ENCODE results near the gene TAAR5. TPM values are rescaled to one million over a fixed set of nuclear protein-coding genes. Genes with fewer than 3 reads are reported as not detected.

The TAAR5 gene
- total RNA-seq, 1 experiment from 2014 or later, result not detected

DNA sequence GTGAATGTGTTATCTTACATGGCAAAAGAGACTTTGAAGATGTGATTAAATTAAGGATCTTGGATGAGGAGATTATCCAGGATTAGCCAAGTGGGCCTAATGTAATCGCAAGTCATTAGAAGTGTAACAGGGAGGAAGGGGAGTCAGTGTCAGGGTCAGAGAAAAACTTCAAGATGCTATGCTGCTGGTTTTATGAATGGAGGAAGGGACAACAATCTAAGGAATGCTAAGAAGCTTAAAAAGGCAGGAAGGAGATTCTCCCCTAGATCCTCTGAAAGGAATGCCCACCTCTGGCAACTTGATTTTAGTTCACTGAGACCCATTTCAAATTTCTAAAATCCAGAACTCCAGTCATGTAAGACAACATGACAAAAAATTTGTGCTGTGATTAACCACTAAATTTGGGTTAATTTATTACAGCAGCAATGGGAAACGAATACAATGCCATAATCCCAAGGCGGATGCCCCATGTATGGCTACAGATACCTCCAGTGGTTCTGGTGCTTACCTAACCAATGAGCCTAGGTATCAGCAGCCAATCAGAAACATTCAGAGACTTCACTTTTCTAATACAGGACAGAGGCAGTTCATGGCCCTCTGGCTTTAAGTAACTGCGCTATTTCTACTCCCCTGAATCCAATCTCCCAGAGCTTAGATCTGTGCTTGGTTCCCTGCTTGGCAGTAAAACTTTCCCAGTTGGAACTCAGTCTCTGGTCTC, 40.6 kb downstream of the TAAR5 start:
- CTCF ChIA-PET, result no interaction called here
- no peak for TF ChIP-seq CTCF (IDR thresholded peaks at IDR 0.05; ENCODE audit: unreplicated experiment)
- H3K27me3 Mint-ChIP-seq (ENCODE audit: insufficient read depth, unreplicated experiment), result peaks cover 99% of the 10 kb centered on the region
- no TSS peak for BruUV-seq (replicated peaks)
- H3K9me3 Mint-ChIP-seq (ENCODE audit: unreplicated experiment), result no peaks in the 10 kb centered on the region
- no peaks in the 10 kb centered on the region for H3K36me3 Mint-ChIP-seq (ENCODE audit: insufficient read depth, unreplicated experiment)
- no peaks in the 10 kb centered on the region for H3K4me1 Mint-ChIP-seq (ENCODE audit: insufficient read depth, unreplicated experiment)
- POLR2A ChIA-PET, result no interaction called here
- intact Hi-C loops (cut with micrococcal nuclease), result no loop called here
- no peak overlapping the region for H3K4me3 Mint-ChIP-seq (ENCODE audit: unreplicated experiment)
- no peak overlapping the region for H3K27ac Mint-ChIP-seq (ENCODE audit: low read depth, unreplicated experiment)
- DNase-seq (ENCODE audit: unreplicated experiment), result no peak

GRCh38 chr6:132544826-132545225, 44.7 kb downstream of the TAAR5 start:
- Mint-ChIP-seq H3K27me3 (ENCODE audit: insufficient read depth, unreplicated experiment) (peaks cover 96% of the 10 kb centered on the region), H3K36me3 (ENCODE audit: insufficient read depth, unreplicated experiment) (no peaks in the 10 kb centered on the region), H3K4me1 (ENCODE audit: insufficient read depth, unreplicated experiment) (no peaks in the 10 kb centered on the region), H3K9me3 (ENCODE audit: unreplicated experiment) (no peaks in the 10 kb centered on the region), H3K4me3 (ENCODE audit: unreplicated experiment) (no peak overlapping the region), H3K27ac (ENCODE audit: low read depth, unreplicated experiment) (no peak overlapping the region)
- TF ChIP-seq CTCF (IDR thresholded peaks at IDR 0.05; ENCODE audit: unreplicated experiment), result no peak
- DNase-seq (ENCODE audit: unreplicated experiment), result no peak
- intact Hi-C loops (cut with micrococcal nuclease), result no loop called here
- ChIA-PET CTCF (no interaction called here), POLR2A (no interaction called here)
- no TSS peak for BruUV-seq (replicated peaks)

Other genes starting within 250 kb of the TAAR5 start
- gene MOXD1, start 188.3 kb downstream of the TAAR5 start, total RNA-seq (2022), result 0.09 TPM in 1 of 2 replicates, not detected in the other
- 31.3 and 33.0 TPM in 2 replicates for gene STX7, start 76.6 kb downstream of the TAAR5 start, total RNA-seq (2022)
- gene TAAR9, start 51.5 kb downstream of the TAAR5 start, total RNA-seq (2022), result not detected in 2 replicates
- not detected in 2 replicates for gene TAAR8, start 37.1 kb downstream of the TAAR5 start, total RNA-seq (2022)
- not detected in 2 replicates for gene TAAR6, start 19.4 kb downstream of the TAAR5 start, total RNA-seq (2022)
- not detected in 2 replicates for gene TAAR2, start 34.5 kb upstream of the TAAR5 start, total RNA-seq (2022)
- not detected in 2 replicates for gene TAAR1, start 69.4 kb upstream of the TAAR5 start, total RNA-seq (2022)
- 3.5 and 5.4 TPM in 2 replicates for gene VNN1, start 124.3 kb upstream of the TAAR5 start, total RNA-seq (2022)
- not detected in 2 replicates for gene VNN2, start 168.2 kb upstream of the TAAR5 start, total RNA-seq (2022)
- 19.5 and 21.0 TPM in 2 replicates for gene SLC18B1, start 208.9 kb upstream of the TAAR5 start, total RNA-seq (2022)
- gene RPS12, start 224.8 kb upstream of the TAAR5 start, total RNA-seq (2022), result 2,392 and 2,805 TPM in 2 replicates